GM18870 (cell line): Measurements from ENCODE around the gene MLLT3.

Experiments
- ATAC-seq: cut with Tn5 transposase; IDR thresholded peaks from one replicate; pipeline ENCODE4 v1.9.1; 2021; ENCODE audit warnings: moderate library complexity; ENCODE audit not compliant: unreplicated experiment

The MLLT3 gene

DNA sequence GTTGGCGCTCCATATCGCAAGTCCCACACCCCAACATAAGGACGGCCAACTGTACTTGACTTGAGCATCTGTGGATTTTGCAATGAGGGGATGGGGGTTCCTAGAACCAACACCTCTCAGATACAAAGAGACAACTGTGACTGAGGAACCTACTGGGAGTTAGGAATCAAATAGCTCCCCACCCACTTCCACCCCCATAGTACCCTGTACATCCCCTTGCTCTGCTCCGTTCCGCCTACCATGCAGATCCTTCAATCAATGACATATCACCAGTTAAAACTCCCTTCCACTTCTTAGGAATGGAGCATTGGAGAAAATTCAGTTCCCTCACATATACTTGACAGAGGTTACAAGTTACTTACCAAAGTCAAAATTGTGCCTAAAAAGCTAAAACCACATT is 140.9 kb downstream of the MLLT3 start:
- no peak for ATAC-seq

- ATAC-seq = peak; percentile 13
Observed at GRCh38 chr9:20480249-20480648, 142.1 kb downstream of the MLLT3 start.

DNA sequence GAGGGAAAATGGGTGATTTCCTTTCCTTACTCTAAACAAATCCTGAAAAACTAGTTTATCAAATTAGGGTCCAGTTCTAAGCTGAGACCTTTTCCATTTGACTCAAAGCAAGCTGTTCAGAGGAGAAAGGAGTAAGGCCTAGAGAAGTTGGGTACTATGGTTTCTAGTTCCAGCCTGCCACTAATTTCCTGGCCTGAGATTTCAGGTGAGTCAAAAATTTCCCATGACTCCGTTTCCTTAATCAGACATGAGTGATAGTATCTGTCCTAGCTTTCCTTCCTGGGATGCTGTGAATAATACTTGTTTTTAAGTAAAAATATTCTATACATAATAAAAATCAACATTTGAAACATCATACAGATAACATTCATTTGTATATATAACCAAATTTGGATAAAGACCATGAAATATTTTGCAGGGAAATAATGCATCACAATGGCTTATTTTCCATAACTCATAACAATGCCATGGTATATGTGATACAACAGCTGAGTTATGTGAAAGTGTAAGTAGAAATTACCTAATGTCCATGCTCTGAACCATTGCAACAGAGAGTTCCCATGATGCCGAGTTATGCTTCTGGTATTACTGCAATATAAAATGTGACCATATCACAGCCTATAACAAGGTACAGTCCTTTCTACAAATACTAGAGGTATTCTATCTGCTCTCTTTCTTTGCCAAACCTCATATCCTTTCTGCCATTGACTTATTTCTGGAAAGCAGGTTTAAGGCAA is 142.7 kb downstream of the MLLT3 start:
- ATAC-seq = peak; percentile 93

- no peak for ATAC-seq
Observed at GRCh38 chr9:20478786-20479185, 143.5 kb downstream of the MLLT3 start.

DNA sequence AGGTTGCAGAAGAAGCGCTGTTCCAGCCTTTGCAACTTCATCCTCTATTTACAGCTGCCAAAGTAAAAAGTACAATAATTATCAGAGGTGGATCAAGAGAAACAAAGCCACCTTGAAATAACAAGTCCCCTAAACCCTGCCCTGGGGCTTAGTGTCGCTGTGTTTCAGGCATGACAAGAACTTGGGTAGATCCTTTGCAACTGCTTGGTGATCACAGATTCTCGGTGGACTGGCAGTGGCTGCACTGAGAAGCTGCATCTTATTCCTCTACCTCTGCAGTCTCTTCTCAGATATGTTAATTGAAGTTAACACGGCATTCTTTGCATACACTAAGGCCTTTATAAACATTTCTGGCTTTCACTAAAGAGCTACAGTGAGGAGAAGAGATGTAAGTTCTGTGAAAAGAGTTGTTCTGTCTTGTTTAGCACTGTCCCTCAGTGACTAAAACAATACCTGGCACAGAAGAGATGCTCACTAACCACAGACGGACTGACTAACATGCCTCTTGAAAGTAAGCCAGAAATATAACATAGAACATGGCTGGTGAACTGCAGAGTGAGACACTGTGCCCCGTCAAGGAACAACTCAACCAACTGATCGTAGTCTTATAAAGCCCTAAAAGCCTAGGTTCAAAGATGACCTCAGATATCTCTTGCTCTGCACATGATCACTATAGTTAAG is 144.2 kb downstream of the MLLT3 start:
- ATAC-seq = no peak

DNA sequence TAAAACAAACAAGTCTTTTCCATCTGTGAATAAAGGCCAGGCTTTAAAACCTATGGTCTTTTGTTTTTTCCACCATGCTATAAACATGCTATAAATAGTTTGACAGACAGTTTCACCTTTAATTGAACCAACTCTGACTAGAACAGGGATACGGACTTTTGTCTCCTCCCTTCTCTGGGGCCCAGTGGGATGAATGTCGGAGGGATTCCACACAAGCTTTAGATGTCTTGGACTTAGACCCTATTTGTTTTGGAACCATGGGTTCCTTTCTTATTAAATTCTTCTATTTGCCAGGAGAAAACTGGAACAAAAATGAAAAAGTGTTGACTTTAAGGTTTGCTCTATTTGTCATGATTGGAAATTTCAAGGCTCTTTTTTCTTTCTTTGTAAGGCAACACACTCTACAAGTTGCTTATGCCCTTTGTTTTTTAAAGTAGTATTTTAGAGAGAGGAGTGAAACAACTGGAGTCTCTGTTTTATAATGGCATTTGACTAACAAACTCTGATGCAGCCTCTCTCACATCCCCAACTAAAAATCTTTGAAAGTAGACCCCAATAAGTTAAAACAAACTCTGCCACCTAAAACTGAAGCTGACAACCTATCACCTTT is 145.3 kb downstream of the MLLT3 start:
- ATAC-seq = no peak

DNA sequence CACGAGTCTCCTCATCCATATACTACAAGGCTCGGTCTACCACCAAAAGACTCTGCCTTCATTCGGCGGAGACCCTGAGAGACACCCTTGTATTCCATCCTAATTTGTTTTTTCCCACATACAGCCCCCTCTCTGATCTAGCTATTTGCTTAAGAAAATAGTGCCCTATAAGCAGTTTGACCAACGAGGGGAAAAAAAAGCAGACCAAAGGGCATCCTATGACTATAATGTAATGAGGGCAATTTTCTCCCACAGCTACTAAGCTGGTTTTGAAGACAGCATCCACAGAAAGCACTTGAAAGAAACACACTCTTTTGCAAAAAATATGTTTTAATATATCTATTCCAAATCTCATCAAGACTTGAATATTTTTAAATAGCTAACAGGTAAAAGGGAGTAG is 147.8 kb downstream of the MLLT3 start:
- ATAC-seq = no peak

DNA sequence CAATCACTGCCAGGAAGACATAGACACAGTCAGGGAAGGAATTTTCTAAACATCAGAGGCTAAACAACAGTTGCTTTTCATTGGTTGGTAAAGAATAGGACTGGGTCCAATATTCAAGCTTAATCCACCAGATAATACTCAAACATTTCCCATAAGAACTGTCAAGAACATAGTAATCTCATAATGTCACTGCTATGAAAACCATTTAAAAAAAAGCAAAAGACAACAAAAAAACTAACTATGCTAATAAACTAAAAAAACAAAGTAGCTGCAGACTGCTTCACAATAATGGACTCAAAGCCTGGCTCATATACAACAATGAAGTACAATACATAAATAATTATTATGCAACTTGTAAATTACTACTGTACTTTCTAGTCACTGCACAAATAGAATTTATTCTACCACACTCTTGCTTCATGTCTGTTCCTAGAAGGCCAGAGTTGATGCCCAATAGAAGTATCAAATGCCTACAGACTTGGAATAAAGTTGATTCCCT is 148.7 kb downstream of the MLLT3 start:
- ATAC-seq = no peak

GRCh38 chr9:20472342-20473045 is 149.8 kb downstream of the MLLT3 start:
- no peak for ATAC-seq

DNA sequence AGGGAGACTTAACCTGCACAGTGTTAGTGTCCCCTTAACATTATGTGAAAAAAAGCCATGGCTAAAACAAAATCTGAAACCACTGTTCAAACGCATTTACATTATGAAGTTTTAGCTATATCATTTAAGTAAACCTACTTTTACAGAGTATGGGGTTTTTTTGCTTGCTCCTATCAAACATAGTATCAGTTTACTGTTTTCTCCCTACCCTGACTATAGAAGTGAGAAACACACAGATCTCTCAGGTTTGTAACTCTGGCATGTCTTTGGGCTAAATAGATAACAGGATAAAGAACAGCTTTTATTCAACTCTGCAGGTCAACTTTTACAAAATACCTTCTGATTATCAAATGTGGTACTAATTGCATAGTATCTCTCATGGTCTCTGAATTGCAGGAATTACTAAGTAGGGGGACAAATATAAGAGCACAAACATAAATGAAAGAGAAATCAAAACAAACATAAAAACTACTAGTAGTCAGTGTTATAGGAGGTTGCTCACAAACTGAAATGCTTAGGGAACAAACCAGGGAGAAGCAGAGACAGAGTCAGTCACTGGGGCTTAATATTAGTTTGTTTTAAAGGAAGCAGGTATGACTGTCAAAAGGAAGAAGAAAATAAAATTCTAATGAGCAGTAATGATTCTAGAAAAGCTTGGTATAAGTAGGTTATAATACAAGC is 155.8 kb downstream of the MLLT3 start:
- no peak for ATAC-seq

- ATAC-seq = no peak
Observed at GRCh38 chr9:20464242-20464641, 158.1 kb downstream of the MLLT3 start.

DNA sequence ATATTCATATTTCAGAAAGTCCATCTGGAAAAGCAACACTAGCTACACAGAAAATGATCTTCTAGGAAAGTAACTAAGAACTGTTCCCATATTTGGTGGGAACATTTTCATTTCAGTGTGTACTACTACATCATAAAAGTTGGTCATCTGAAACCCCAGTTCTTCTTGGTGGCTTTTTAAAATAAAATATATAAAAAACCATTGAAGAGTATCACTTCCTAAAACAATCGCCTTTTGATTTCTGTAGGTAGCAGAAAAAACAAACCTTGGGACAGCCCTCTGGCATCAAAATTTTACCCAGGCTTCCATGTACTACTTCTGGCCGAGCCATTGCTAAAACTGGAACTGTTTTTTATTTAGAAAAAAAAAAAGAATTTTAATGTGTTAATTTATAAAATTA is 158.5 kb downstream of the MLLT3 start:
- no peak for ATAC-seq

GRCh38 chr9:20462410-20462809 is 159.9 kb downstream of the MLLT3 start:
- no peak for ATAC-seq

GRCh38 chr9:20447291-20447690 is 175.0 kb downstream of the MLLT3 start:
- ATAC-seq = no peak

- no peak for ATAC-seq
Observed at GRCh38 chr9:20446248-20446647, 176.1 kb downstream of the MLLT3 start.

DNA sequence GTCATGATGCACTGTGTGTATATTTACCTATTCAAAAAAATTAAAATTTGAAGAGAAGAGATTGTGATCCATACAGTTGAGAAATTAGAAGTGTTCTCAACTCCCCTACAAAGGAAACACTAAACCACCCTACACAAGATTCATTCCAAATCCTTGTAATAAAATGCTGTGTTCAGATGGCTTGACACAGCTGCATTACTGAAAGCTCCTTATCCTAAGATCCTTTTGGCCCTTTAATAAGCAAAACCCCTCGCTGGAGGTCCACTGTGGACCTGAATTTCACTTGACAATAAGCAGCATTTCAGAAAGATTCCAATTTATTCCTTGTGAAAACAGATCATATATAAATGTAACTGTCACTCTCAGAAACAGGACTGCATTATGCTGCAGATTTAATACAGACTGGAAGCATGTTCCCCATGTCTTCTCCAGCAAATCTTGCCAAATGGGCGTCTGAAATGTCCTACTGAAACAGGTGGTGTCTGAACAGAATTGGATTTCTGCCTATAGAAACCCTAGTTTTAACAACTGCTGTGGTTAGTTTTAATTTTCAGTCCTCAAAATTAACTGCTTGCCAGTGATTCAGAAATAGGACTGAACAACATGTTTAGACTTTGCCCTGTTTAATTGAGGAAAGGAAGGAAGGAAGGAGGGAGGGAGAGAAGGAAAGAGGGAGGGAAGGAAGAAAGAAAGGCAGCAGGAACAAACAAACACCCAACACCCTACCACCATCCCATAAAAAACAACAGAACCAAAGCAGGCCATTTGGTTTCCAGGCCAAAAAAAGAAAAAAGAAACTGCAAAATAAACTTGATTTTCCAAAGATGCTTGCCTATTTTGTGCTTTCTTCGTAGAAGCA is 179.6 kb downstream of the MLLT3 start:
- no peak for ATAC-seq

DNA sequence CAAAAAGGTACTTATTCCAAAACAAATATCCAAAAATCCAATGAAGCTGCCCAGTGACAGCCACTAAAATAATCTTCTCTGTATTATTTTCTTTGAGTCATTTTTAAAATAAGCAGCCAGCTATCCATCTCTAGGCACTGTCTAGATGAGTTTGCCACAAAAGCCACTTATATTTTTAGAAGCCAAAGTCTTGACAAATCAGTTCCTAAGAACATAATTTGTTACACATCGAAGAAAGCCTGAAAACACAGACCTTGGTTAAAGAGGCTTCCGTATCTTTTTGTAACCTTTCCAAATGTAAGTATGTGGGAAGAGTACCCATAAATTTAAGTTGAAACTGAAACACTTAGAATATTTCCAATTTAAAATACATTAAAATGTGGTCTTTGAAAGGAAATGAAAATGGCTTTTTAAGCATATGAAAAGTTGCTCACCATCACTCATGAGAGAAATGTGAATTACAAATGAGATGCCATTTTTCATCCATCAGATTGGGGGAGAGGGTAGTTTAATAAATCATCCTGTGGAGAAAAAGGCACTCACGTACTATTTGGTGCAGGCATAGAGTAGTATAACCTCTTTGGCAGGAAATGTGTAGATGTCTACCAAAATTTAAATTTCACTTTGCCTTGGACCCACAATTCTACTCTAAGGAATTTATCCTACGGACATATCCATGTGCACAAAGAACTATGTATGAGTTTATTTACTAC is 180.4 kb downstream of the MLLT3 start:
- ATAC-seq = no peak

GRCh38 chr9:20441166-20441565 is 181.1 kb downstream of the MLLT3 start:
- no peak for ATAC-seq

GRCh38 chr9:20437476-20437875 is 184.8 kb downstream of the MLLT3 start:
- no peak for ATAC-seq
